Measurements from ENCODE around the gene TPK1.
A peak's percentile ranks its signal among the peaks of the same experiment; 100 is the strongest.

TPK1 gene

GRCh38 chr7:144516729-144517525 is 318.9 kb downstream of the TPK1 start:
- no peak for DNase-seq (ENCODE audit: low read depth in 2 of 2)
- H3K4me3 ChIP-seq (replicated peaks in 1 of 2; ENCODE audit: low read depth in 2 of 2, low read length in 2 of 2) = no peak overlapping the region
- no peak for TF ChIP-seq CTCF (IDR thresholded peaks at IDR 0.05; ENCODE audit: low read depth, low read length)

- TF ChIP-seq CTCF (IDR thresholded peaks at IDR 0.05; ENCODE audit: low read depth, low read length) = peak; percentile 37
- H3K4me3 ChIP-seq (replicated peaks in 1 of 2; ENCODE audit: low read depth in 2 of 2, low read length in 2 of 2) = no peak overlapping the region
- peak; percentile 48 to 52 for DNase-seq (ENCODE audit: low read depth in 2 of 2)
Measured at GRCh38 chr7:144513334-144513733, 322.5 kb downstream of the TPK1 start.

- no peak overlapping the region for H3K4me3 ChIP-seq (replicated peaks in 1 of 2; ENCODE audit: low read depth in 2 of 2, low read length in 2 of 2)
- DNase-seq (ENCODE audit: low read depth in 2 of 2) = no peak
- TF ChIP-seq CTCF (IDR thresholded peaks at IDR 0.05; ENCODE audit: low read depth, low read length) = no peak
Measured at GRCh38 chr7:144510621-144511020, 325.2 kb downstream of the TPK1 start.

- H3K4me3 ChIP-seq (replicated peaks in 1 of 2; ENCODE audit: low read depth in 2 of 2, low read length in 2 of 2) = no peak overlapping the region
- no peak for TF ChIP-seq CTCF (IDR thresholded peaks at IDR 0.05; ENCODE audit: low read depth, low read length)
- no peak for DNase-seq (ENCODE audit: low read depth in 2 of 2)
Measured at GRCh38 chr7:144508702-144509101, 327.2 kb downstream of the TPK1 start.

GRCh38 chr7:144503215-144503614 is 332.6 kb downstream of the TPK1 start:
- DNase-seq (ENCODE audit: low read depth in 2 of 2) = no peak
- H3K4me3 ChIP-seq (replicated peaks in 1 of 2; ENCODE audit: low read depth in 2 of 2, low read length in 2 of 2) = no peak overlapping the region
- no peak for TF ChIP-seq CTCF (IDR thresholded peaks at IDR 0.05; ENCODE audit: low read depth, low read length)

- no peak for DNase-seq (ENCODE audit: low read depth in 2 of 2)
- TF ChIP-seq CTCF (IDR thresholded peaks at IDR 0.05; ENCODE audit: low read depth, low read length) = no peak
- H3K4me3 ChIP-seq (replicated peaks in 1 of 2; ENCODE audit: low read depth in 2 of 2, low read length in 2 of 2) = no peak overlapping the region
Measured at GRCh38 chr7:144500225-144500624, 335.6 kb downstream of the TPK1 start.

- DNase-seq (ENCODE audit: low read depth in 2 of 2) = peak in 1 of 2 donors; percentile 10
- no peak overlapping the region for H3K4me3 ChIP-seq (replicated peaks in 1 of 2; ENCODE audit: low read depth in 2 of 2, low read length in 2 of 2)
- no peak for TF ChIP-seq CTCF (IDR thresholded peaks at IDR 0.05; ENCODE audit: low read depth, low read length)
Measured at GRCh38 chr7:144497282-144497681, 338.6 kb downstream of the TPK1 start.

Measured in cardiac fibroblast (primary cell).